K562 (cell line): ENCODE results near the gene RPRD1B. TPM values are rescaled to one million over a fixed set of nuclear protein-coding genes. Genes with fewer than 3 reads are reported as not detected.

Experiments
- CTBP1 ChIP-seq: fragments of 450-650 bp; IDR thresholded peaks from 2 replicates; pipeline ENCODE4 v1.6.1; 2016; ENCODE audit warnings: borderline replicate concordance
- ELF4 ChIP-seq: fragments of 450-650 bp; formaldehyde crosslinking; IDR thresholded peaks from 2 replicates; pipeline ENCODE4 v1.4.0; 2022; ENCODE audit warnings: missing genetic modification characterization
- FOS ChIP-seq: IDR thresholded peaks from 3 replicates; pipeline ENCODE4 v1.6.1; 2011; ENCODE audit not compliant: insufficient read length; ENCODE audit errors: extremely low read depth
- FOXJ2 ChIP-seq: fragments of 200-800 bp; sonication (Bioruptor generic); IDR thresholded peaks from 2 replicates; pipeline ENCODE4 v1.6.1; 2016; ENCODE audit warnings: missing genetic modification characterization, missing compliant biosample characterization
- GTF2E2 ChIP-seq: fragments of 200-800 bp; sonication (Bioruptor generic); IDR thresholded peaks from 2 replicates; pipeline ENCODE4 v1.6.1; 2016; ENCODE audit warnings: missing genetic modification characterization, missing compliant biosample characterization
- JUN ChIP-seq, 2 experiments: sonication (generic) in 1 of 2; formaldehyde crosslinking in 1 of 2; IDR thresholded peaks; 2 replicates each; pipeline versions ENCODE4 v1.6.1 to v1.8.0; 2012 to 2022; ENCODE audit warnings: borderline replicate concordance in 2 of 2, mild to moderate bottlenecking in 2 of 2, improper control_type of control experiment in 1 of 2, low read depth in 1 of 2, low read length in 1 of 2, missing genetic modification reagents in 1 of 2
- L3MBTL2 ChIP-seq: fragments of 450-650 bp; IDR thresholded peaks from 2 replicates; pipeline ENCODE4 v1.6.1; 2016; ENCODE audit warnings: mild to moderate bottlenecking, moderate library complexity
- NFIC ChIP-seq: fragments of 450-650 bp; IDR thresholded peaks from 2 replicates; pipeline ENCODE4 v1.6.1; 2017; ENCODE audit warnings: mild to moderate bottlenecking, inconsistent platforms
- NRF1 ChIP-seq, 2 experiments: fragments of 450-650 bp; IDR thresholded peaks in 1 of 2; conservative IDR thresholded peaks in 1 of 2; 2 replicates each; pipeline ENCODE4 v1.6.1; 2014; ENCODE audit warnings: mild to moderate bottlenecking in 2 of 2
- RBM25 ChIP-seq: fragments of 200-400 bp; formaldehyde crosslinking; IDR thresholded peaks from 2 replicates; pipeline ENCODE4 v1.6.1; 2018; ENCODE audit warnings: low read length, low read depth, moderate library complexity; ENCODE audit not compliant: severe bottlenecking
- TAF15 ChIP-seq: fragments of 200-400 bp; formaldehyde crosslinking; IDR thresholded peaks from 2 replicates; pipeline ENCODE4 v1.6.1; 2017; ENCODE audit warnings: mild to moderate bottlenecking, low read depth, low read length, moderate library complexity
- polyA plus RNA-seq, 8 experiments: library from polyadenylated mRNA; depleted of rRNA in 4 of 8; stranded (reverse) in 5 of 8; unstranded in 3 of 8; fragments of >200 nt; fragmentation: Nextera tagmentation in 2 of 8; fragmentation: Illumina TruSeq in 1 of 8; extraction: Ambion mirVana in 2 of 8; extraction: Trizol in 1 of 8; gene quantifications; 2 replicates each; pipeline versions ENCODE4 v1.2.1 to v1.2.3, GENCODE V29; 2011 to 2014; ENCODE audit warnings: inconsistent platforms in 1 of 8, missing spikeins in 1 of 8
- total RNA-seq, 7 experiments: library from RNA; depleted of rRNA in 6 of 7; stranded (reverse); fragments of >200 nt in 6 of 7; fragmentation: Illumina TruSeq in 2 of 7; extraction: Trizol in 2 of 7; gene quantifications; 2 replicates each; pipeline versions ENCODE4 v1.2.1 to v1.2.3, GENCODE V29; 2011 to 2021; ENCODE audit warnings: low replicate concordance in 1 of 7
- TF ChIP-seq, protein P1 (sequence below): fragments of 450-650 bp; formaldehyde crosslinking; IDR thresholded peaks from 2 replicates; pipeline ENCODE4 v1.4.0; 2020; ENCODE audit warnings: mild to moderate bottlenecking, moderate library complexity
- TF ChIP-seq, protein P2 (sequence below), 2 experiments: fragments of 450-650 bp in 1 of 2; sonication (generic) in 1 of 2; formaldehyde crosslinking in 1 of 2; IDR thresholded peaks in 1 of 2; conservative IDR thresholded peaks in 1 of 2; 2 replicates each; pipeline versions ENCODE4 v1.6.1 to v1.8.1; 2016 to 2023; ENCODE audit warnings: mild to moderate bottlenecking in 2 of 2, moderate library complexity in 2 of 2, inconsistent platforms in 1 of 2, missing genetic modification reagents in 1 of 2
- TF ChIP-seq, protein P3 (sequence below): fragments of 450-650 bp; IDR thresholded peaks from 2 replicates; pipeline ENCODE4 v1.6.1; 2016
- TF ChIP-seq, protein P4 (sequence below): sonication (generic); formaldehyde crosslinking; IDR thresholded peaks from 2 replicates; pipeline ENCODE4 v1.8.1; 2023; ENCODE audit warnings: mild to moderate bottlenecking, missing genetic modification reagents
- TF ChIP-seq, protein P5 (sequence below): sonication (generic); formaldehyde crosslinking; IDR thresholded peaks from 2 replicates; pipeline ENCODE4 v1.5.0; 2020; ENCODE audit warnings: missing genetic modification reagents
- TF ChIP-seq, protein P6 (sequence below): fragments of 250-450 bp; sonication (Bioruptor Pico); IDR thresholded peaks from 2 replicates; pipeline ENCODE4 v1.5.0; 2022; ENCODE audit warnings: mild to moderate bottlenecking

RPRD1B gene
- total and polyA plus RNA-seq, 9 of the 15 experiments (the other 6 are each of a cell fraction or from before 2014, with no cell fraction given), result 5.5 to 43.0 (median 24.4) TPM

DNA sequence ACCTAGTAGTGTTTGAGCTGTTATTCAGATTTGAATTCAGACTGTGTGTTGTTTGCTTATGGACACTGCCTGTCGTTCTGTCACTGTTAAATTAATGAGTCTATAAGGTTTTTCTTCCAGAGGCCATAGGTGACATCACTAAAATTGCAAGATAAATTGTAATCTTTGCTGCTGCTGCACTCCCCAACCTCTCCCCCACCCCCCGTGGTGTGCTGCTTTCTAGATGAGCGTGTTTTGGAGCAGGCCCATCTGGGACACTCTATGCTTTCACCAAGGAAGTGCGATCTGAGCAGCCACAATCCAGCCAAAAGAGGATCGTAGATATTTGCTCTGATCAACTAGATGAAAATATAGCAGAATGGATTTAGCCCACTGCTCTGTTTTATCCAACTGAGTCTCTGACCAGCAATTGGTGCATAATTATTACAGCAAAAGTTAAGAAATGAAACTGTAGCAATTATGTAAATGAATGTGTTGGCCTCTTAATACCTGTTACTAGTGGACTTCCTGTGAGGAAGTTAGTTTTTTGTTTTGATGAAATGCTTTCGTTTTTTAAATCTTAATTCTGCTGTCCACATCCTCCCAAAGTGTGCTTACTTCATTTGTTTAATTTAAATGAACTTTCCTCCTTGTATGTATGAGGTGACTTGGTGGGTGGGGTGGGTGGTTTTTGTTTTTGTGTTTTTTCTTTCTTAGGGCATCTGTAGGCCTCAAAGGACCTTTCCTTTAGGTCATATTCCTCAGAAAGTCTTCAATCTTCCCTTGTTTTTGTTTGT lies 58.1 kb downstream of the RPRD1B start (continued):
- TF ChIP-seq, protein P1, sequence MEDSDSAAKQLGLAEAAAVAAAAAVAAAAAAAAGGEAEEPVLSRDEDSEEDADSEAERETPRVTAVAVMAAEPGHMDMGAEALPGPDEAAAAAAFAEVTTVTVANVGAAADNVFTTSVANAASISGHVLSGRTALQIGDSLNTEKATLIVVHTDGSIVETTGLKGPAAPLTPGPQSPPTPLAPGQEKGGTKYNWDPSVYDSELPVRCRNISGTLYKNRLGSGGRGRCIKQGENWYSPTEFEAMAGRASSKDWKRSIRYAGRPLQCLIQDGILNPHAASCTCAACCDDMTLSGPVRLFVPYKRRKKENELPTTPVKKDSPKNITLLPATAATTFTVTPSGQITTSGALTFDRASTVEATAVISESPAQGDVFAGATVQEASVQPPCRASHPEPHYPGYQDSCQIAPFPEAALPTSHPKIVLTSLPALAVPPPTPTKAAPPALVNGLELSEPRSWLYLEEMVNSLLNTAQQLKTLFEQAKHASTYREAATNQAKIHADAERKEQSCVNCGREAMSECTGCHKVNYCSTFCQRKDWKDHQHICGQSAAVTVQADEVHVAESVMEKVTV (CRISPR knock-in tag), result no peak
- TF ChIP-seq ELF4 (CRISPR knock-in tag) (no peak), NFIC (no peak), FOXJ2 (no peak), TAF15 (no peak), GTF2E2 (tag) (no peak), L3MBTL2 (0 out of 2 replicates have a peak, but pooled peaks have one; percentile 26), FOS (no peak), RBM25 (no peak), CTBP1 (peak; percentile 43; the same call in 1 of the 2 replicates), NRF1 (conservative IDR thresholded peaks at IDR 0.05 in 1 of 2, IDR thresholded peaks at IDR 0.05 in 1 of 2) (peak; percentile 12 to 34; a peak in 2 of 4 replicates), JUN (IDR thresholded peaks at IDR 0.05; ENCODE audit: borderline replicate concordance, low read depth, low read length) (peak; percentile 59; the same call in 1 of the 2 replicates), JUN (CRISPR knock-in tag; IDR thresholded peaks at IDR 0.05; ENCODE audit: borderline replicate concordance) (no peak)
- TF ChIP-seq, protein P2, sequence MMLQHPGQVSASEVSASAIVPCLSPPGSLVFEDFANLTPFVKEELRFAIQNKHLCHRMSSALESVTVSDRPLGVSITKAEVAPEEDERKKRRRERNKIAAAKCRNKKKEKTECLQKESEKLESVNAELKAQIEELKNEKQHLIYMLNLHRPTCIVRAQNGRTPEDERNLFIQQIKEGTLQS (IDR thresholded peaks at IDR 0.05), result peak; percentile 79
- TF ChIP-seq, protein P2 (CRISPR knock-in tag; conservative IDR thresholded peaks at IDR 0.05), result no peak
- TF ChIP-seq, protein P3, sequence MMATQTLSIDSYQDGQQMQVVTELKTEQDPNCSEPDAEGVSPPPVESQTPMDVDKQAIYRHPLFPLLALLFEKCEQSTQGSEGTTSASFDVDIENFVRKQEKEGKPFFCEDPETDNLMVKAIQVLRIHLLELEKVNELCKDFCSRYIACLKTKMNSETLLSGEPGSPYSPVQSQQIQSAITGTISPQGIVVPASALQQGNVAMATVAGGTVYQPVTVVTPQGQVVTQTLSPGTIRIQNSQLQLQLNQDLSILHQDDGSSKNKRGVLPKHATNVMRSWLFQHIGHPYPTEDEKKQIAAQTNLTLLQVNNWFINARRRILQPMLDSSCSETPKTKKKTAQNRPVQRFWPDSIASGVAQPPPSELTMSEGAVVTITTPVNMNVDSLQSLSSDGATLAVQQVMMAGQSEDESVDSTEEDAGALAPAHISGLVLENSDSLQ, result peak; percentile 84
- TF ChIP-seq, protein P4, sequence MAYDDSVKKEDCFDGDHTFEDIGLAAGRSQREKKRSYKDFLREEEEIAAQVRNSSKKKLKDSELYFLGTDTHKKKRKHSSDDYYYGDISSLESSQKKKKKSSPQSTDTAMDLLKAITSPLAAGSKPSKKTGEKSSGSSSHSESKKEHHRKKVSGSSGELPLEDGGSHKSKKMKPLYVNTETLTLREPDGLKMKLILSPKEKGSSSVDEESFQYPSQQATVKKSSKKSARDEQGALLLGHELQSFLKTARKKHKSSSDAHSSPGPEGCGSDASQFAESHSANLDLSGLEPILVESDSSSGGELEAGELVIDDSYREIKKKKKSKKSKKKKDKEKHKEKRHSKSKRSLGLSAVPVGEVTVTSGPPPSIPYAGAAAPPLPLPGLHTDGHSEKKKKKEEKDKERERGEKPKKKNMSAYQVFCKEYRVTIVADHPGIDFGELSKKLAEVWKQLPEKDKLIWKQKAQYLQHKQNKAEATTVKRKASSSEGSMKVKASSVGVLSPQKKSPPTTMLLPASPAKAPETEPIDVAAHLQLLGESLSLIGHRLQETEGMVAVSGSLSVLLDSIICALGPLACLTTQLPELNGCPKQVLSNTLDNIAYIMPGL (CRISPR knock-in tag), result no peak
- TF ChIP-seq, protein P5, sequence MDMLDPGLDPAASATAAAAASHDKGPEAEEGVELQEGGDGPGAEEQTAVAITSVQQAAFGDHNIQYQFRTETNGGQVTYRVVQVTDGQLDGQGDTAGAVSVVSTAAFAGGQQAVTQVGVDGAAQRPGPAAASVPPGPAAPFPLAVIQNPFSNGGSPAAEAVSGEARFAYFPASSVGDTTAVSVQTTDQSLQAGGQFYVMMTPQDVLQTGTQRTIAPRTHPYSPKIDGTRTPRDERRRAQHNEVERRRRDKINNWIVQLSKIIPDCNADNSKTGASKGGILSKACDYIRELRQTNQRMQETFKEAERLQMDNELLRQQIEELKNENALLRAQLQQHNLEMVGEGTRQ, result no peak
- TF ChIP-seq, protein P6, sequence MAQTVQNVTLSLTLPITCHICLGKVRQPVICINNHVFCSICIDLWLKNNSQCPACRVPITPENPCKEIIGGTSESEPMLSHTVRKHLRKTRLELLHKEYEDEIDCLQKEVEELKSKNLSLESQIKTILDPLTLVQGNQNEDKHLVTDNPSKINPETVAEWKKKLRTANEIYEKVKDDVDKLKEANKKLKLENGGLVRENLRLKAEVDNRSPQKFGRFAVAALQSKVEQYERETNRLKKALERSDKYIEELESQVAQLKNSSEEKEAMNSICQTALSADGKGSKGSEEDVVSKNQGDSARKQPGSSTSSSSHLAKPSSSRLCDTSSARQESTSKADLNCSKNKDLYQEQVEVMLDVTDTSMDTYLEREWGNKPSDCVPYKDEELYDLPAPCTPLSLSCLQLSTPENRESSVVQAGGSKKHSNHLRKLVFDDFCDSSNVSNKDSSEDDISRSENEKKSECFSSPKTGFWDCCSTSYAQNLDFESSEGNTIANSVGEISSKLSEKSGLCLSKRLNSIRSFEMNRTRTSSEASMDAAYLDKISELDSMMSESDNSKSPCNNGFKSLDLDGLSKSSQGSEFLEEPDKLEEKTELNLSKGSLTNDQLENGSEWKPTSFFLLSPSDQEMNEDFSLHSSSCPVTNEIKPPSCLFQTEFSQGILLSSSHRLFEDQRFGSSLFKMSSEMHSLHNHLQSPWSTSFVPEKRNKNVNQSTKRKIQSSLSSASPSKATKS (CRISPR knock-in tag), result no peak
